H1 (cell line): Measurements from ENCODE around the gene HBA2. TPM values are rescaled to one million over a fixed set of nuclear protein-coding genes. Genes with fewer than 3 reads are reported as not detected.

Source experiments
- CTCF ChIA-PET: fragments of 300-600 bp; sonication (Branson Sonifier 250); formaldehyde crosslinking; loops from one replicate; lab custom pipeline; 2021; ENCODE audit not compliant: partially characterized antibody; lab: Charles Lee
- POLR2A ChIA-PET: fragments of 300-600 bp; sonication (Branson Sonifier 250); formaldehyde crosslinking; loops from one replicate; lab custom pipeline; 2021; ENCODE audit warnings: inconsistent platforms; ENCODE audit not compliant: partially characterized antibody; lab: Charles Lee
- DNase-seq, 2 experiments: peaks; one replicate each; pipeline versions ENCODE4 v3.0.0 to v3.0.0-alpha.2; 2010 to 2022; ENCODE audit warnings: low spot score in 2 of 2, low read depth in 1 of 2, mixed read lengths in 1 of 2
- FAIRE-seq: peaks from 2 replicates; lab custom pipeline; 2011; peaks lifted over from hg19 to GRCh38; lab: Jason Lieb, UNC
- H2AFZ ChIP-seq: 2 replicates; pipeline ENCODE4 v1.8.1; 2012; ENCODE audit warnings: low read length, inconsistent platforms
- H2AK5ac ChIP-seq: 2 replicates; pipeline ENCODE4 v1.6.1; 2013; ENCODE audit warnings: low read depth, low read length
- H2BK120ac ChIP-seq: replicated peaks from 2 replicates; pipeline ENCODE3; 2013; ENCODE audit warnings: low read depth, low read length, inconsistent platforms
- H2BK12ac ChIP-seq: 2 replicates; pipeline ENCODE4 v1.6.1; 2013; ENCODE audit warnings: low read depth, low read length
- H2BK15ac ChIP-seq: 2 replicates; pipeline ENCODE4 v1.6.1; 2013; ENCODE audit warnings: low read length
- H2BK20ac ChIP-seq: 2 replicates; pipeline ENCODE4 v1.6.1; 2013; ENCODE audit warnings: low read length
- H2BK5ac ChIP-seq: 2 replicates; pipeline ENCODE4 v1.6.1; 2013; ENCODE audit warnings: low read depth, low read length
- H3K14ac ChIP-seq: 2 replicates; pipeline ENCODE4 v1.6.1; 2013; ENCODE audit warnings: inconsistent platforms; ENCODE audit not compliant: insufficient read length
- H3K18ac ChIP-seq: 2 replicates; pipeline ENCODE4 v1.6.1; 2013; ENCODE audit warnings: low read length; ENCODE audit errors: extremely low read depth
- H3K23ac ChIP-seq: 2 replicates; pipeline ENCODE4 v1.6.1; 2013; ENCODE audit warnings: inconsistent platforms; ENCODE audit not compliant: insufficient read length
- H3K23me2 ChIP-seq: 2 replicates; pipeline ENCODE4 v1.6.1; 2013; ENCODE audit warnings: low read depth, low read length
- H3K27ac ChIP-seq: 2 replicates; pipeline ENCODE4 v1.6.1; 2011; ENCODE audit warnings: low read depth, low read length, inconsistent platforms
- H3K27me3 ChIP-seq, 4 experiments: replicated peaks in 1 of 4; 1 replicate in 1 of 4; 2 replicates in 3 of 4; pipeline versions ENCODE4 v1.6.1 to v1.8.1; 2011 to 2013; ENCODE audit warnings: low read length in 3 of 4, mild to moderate bottlenecking in 3 of 4, inconsistent platforms in 2 of 4, mixed read lengths in 2 of 4, moderate library complexity in 1 of 4; ENCODE audit not compliant: control insufficient read depth in 3 of 4, insufficient read depth in 3 of 4; ENCODE audit errors: extremely low read depth in 1 of 4
- H3K36me3 ChIP-seq, 4 experiments: 2 replicates each; pipeline versions ENCODE4 v1.6.1 to v1.8.1; 2011 to 2013; ENCODE audit warnings: mild to moderate bottlenecking in 4 of 4, low read length in 3 of 4, moderate library complexity in 2 of 4, control low read depth in 1 of 4, inconsistent platforms in 1 of 4; ENCODE audit not compliant: insufficient read depth in 4 of 4, control insufficient read depth in 2 of 4
- H3K4ac ChIP-seq: replicated peaks from 2 replicates; pipeline ENCODE3; 2013; ENCODE audit warnings: low read length, low read depth, mixed read lengths, inconsistent platforms; ENCODE audit not compliant: insufficient read length
- H3K4me1 ChIP-seq, 4 experiments: replicated peaks in 1 of 4; 1 replicate in 1 of 4; 2 replicates in 3 of 4; pipeline versions ENCODE4 v1.6.1 to v1.8.1; 2011 to 2013; ENCODE audit warnings: low read length in 3 of 4, inconsistent platforms in 2 of 4, mixed read lengths in 1 of 4; ENCODE audit not compliant: insufficient read depth in 4 of 4, control insufficient read depth in 3 of 4
- H3K4me2 ChIP-seq, 2 experiments: 2 replicates each; pipeline versions ENCODE4 v1.6.1 to v1.8.1; 2011 to 2013; ENCODE audit warnings: low read depth in 2 of 2, low read length in 2 of 2, control low read depth in 1 of 2, inconsistent platforms in 1 of 2, mild to moderate bottlenecking in 1 of 2; ENCODE audit not compliant: insufficient read depth in 1 of 2
- H3K4me3 ChIP-seq, 4 experiments: fragments of 200-600, 300-600 bp in 1 of 4; sonication (generic), shearing (Covaris generic), sonication (Bioruptor Twin) in 1 of 4; 2 replicates each; pipeline versions ENCODE4 v1.5.1 to v1.8.1; 2011 to 2016; ENCODE audit warnings: low read length in 4 of 4, low read depth in 3 of 4, control low read depth in 2 of 4, inconsistent platforms in 2 of 4, mild to moderate bottlenecking in 2 of 4, mixed read lengths in 1 of 4, moderate library complexity in 1 of 4; ENCODE audit not compliant: insufficient read depth in 2 of 4; ENCODE audit errors: extremely low read depth in 1 of 4
- H3K56ac ChIP-seq: replicated peaks from 2 replicates; pipeline ENCODE3; 2013; ENCODE audit warnings: low read depth, mild to moderate bottlenecking, mixed read lengths, low read length, inconsistent platforms; ENCODE audit not compliant: insufficient read length
- H3K79me1 ChIP-seq: 2 replicates; pipeline ENCODE4 v1.6.1; 2013; ENCODE audit warnings: low read depth, low read length, control low read depth
- H3K79me2 ChIP-seq, 2 experiments: 2 replicates each; pipeline versions ENCODE4 v1.6.1 to v1.8.1; 2012 to 2013; ENCODE audit warnings: low read length in 2 of 2, mild to moderate bottlenecking in 2 of 2, inconsistent platforms in 1 of 2; ENCODE audit not compliant: insufficient read depth in 2 of 2, control insufficient read depth in 1 of 2
- H3K9ac ChIP-seq, 4 experiments: replicated peaks in 1 of 4; 1 replicate in 1 of 4; 2 replicates in 3 of 4; pipeline versions ENCODE4 v1.6.1 to v1.8.1; 2011 to 2013; ENCODE audit warnings: low read depth in 3 of 4, low read length in 3 of 4, control low read depth in 2 of 4, mild to moderate bottlenecking in 2 of 4, moderate library complexity in 2 of 4, inconsistent platforms in 1 of 4; ENCODE audit errors: extremely low read depth in 1 of 4
- H3K9me3 ChIP-seq, 2 experiments: 2 replicates each; pipeline versions ENCODE4 v1.6.1 to v1.8.1; 2012 to 2013; ENCODE audit warnings: mild to moderate bottlenecking in 2 of 2, moderate library complexity in 2 of 2, control low read depth in 1 of 2, inconsistent platforms in 1 of 2, low read depth in 1 of 2, low read length in 1 of 2, mixed read lengths in 1 of 2; ENCODE audit not compliant: insufficient read depth in 2 of 2
- H4K20me1 ChIP-seq, 2 experiments: replicated peaks in 1 of 2; 2 replicates each; pipeline versions ENCODE3 to v1.8.1; 2011 to 2013; ENCODE audit warnings: inconsistent platforms in 2 of 2, low read length in 2 of 2, mild to moderate bottlenecking in 1 of 2; ENCODE audit not compliant: insufficient read depth in 2 of 2, control insufficient read depth in 1 of 2
- H4K5ac ChIP-seq: 2 replicates; pipeline ENCODE4 v1.6.1; 2013; ENCODE audit warnings: low read length, low read depth, mixed read lengths, inconsistent platforms; ENCODE audit not compliant: insufficient read length
- H4K8ac ChIP-seq: 2 replicates; pipeline ENCODE4 v1.8.0; 2013; ENCODE audit warnings: mild to moderate bottlenecking, moderate library complexity, low read length, inconsistent platforms; ENCODE audit not compliant: insufficient read depth; ENCODE audit errors: extremely low read depth
- H4K91ac ChIP-seq: replicated peaks from 2 replicates; pipeline ENCODE3; 2013; ENCODE audit warnings: low read length, mixed read lengths, inconsistent platforms; ENCODE audit not compliant: insufficient read length
- CHD1 ChIP-seq: IDR thresholded peaks from 2 replicates; pipeline ENCODE4 v1.6.1; 2012; ENCODE audit warnings: low read depth, low read length, improper control_type of control experiment
- CHD2 ChIP-seq: IDR thresholded peaks from 2 replicates; pipeline ENCODE4 v1.6.1; 2012; ENCODE audit warnings: low read length, improper control_type of control experiment
- CTBP2 ChIP-seq: IDR thresholded peaks from 2 replicates; pipeline ENCODE4 v1.7.0; 2011; ENCODE audit warnings: borderline replicate concordance, mild to moderate bottlenecking, moderate library complexity, mixed read lengths, low read length; ENCODE audit not compliant: insufficient read depth, insufficient read length
- NANOG ChIP-seq: IDR thresholded peaks from 2 replicates; pipeline ENCODE4 v1.6.1; 2011; ENCODE audit warnings: low read length, low read depth, mild to moderate bottlenecking, inconsistent platforms; ENCODE audit not compliant: insufficient read depth, poor library complexity, severe bottlenecking
- PHF8 ChIP-seq: fragments of 200-600 bp; sonication (generic); conservative IDR thresholded peaks from 2 replicates; pipeline ENCODE4 v1.7.1; 2012; ENCODE audit warnings: low read depth, mild to moderate bottlenecking, inconsistent platforms, low read length, moderate library complexity
- POLR2AphosphoS5 ChIP-seq: IDR thresholded peaks from 2 replicates; pipeline ENCODE4 v1.6.1; 2011; ENCODE audit warnings: low read depth, low read length
- RFX5 ChIP-seq: IDR thresholded peaks from 2 replicates; pipeline ENCODE4 v1.6.1; 2011; ENCODE audit warnings: low read depth, low read length, improper control_type of control experiment, borderline replicate concordance
- RNF2 ChIP-seq: fragments of 200-900, 300-1000 bp; sonication (generic); IDR thresholded peaks from 2 replicates; pipeline ENCODE4 v1.7.1; 2016; ENCODE audit warnings: borderline replicate concordance, low read depth, mild to moderate bottlenecking, antibody characterized with exemption, low read length; ENCODE audit not compliant: poor library complexity, severe bottlenecking; ENCODE audit errors: missing control alignments
- SP2 ChIP-seq: IDR thresholded peaks from 2 replicates; pipeline ENCODE4 v1.6.1; 2012; ENCODE audit warnings: mild to moderate bottlenecking, low read length, inconsistent platforms
- ZNF274 ChIP-seq: IDR thresholded peaks from 2 replicates; pipeline ENCODE4 v1.7.0; 2012; ENCODE audit warnings: low read length, borderline replicate concordance; ENCODE audit errors: extremely low read depth
- WGBS, 2 experiments: shearing (Covaris generic) in 1 of 2; methylation state at CpG; one replicate each; pipeline versions ENCODE4 v1.1.6 to v1.1.7; 2013 to 2015; ENCODE audit warnings: low lambda C conversion rate in 2 of 2, mixed read lengths in 2 of 2, inconsistent platforms in 1 of 2, low coverage in 1 of 2, missing lambda C conversion rate in 1 of 2; ENCODE audit not compliant: insufficient replicate concordance in 2 of 2, insufficient coverage in 1 of 2, insufficient read length in 1 of 2; ENCODE audit errors: extremely low coverage in 1 of 2, missing lambda C conversion rate in 1 of 2; 5-methylcytosine and 5-hydroxymethylcytosine counted together
- polyA plus RNA-seq, 7 experiments: library from polyadenylated mRNA; depleted of rRNA in 3 of 7; stranded (reverse) in 5 of 7; unstranded in 2 of 7; fragments of >200 nt in 5 of 7; fragments of 200-250 nt in 2 of 7; gene quantifications; 1 replicate in 5 of 7; 2 replicates in 1 of 7; 4 replicates in 1 of 7; pipeline versions ENCODE4 v1.2.1 to v1.2.3, GENCODE V29; 2011 to 2013; ENCODE audit warnings: missing spikeins in 2 of 7, mixed read lengths in 2 of 7
- total RNA-seq: library from RNA; stranded (reverse); fragmentation: NEBNext Ultra II Directional; extraction: Animal tissue kit (Norgen Biotek cat#: 25700); gene quantifications from 2 replicates; pipeline ENCODE4 v1.2.1, GENCODE V29; 2021

Gene HBA2
- total and polyA plus RNA-seq, 2 of the 8 experiments (the other 6 are each of a cell fraction or from before 2014, with no cell fraction given) = 6.1 TPM; not detected in 1

DNA sequence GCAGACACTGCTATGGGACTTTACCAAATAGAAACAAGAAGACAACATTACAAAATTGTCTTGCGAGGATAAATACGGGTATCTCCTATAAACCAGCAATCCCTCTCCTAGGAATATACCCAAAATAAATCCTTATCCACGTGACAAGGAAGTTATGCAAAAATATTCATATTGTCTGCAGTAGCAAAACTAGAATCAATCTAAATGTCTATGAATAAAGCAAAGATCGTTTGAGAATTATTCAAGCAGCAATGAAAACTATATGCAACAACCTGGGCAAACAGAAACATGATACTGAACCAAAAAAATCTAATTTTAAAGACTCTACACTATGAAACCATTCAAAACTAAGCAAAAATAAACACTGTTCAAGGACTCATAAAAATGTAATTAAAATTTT is 47.3 kb downstream of the HBA2 start:
- Histone ChIP-seq H3K4me3 (no peak overlapping the region), H3K4me1 (no peaks in the 10 kb centered on the region), H3K23me2 (no peaks in the 10 kb centered on the region; the same call in 1 of the 2 replicates), H3K9ac (no peak overlapping the region), H3K56ac (no peak overlapping the region), H2AFZ (no peak overlapping the region), H2AK5ac (no peak overlapping the region), H4K91ac (no peak overlapping the region)
- TF ChIP-seq CHD1 (no peak), NANOG (no peak), CTBP2 (no peak), ZNF274 (no peak), SP2 (no peak), POLR2AphosphoS5 (no peak), PHF8 (no peak), RNF2 (no peak), RFX5 (no peak), CHD2 (no peak)
- TF ChIP-seq, all 59 proteins: peak for 0
- Histone ChIP-seq H2BK20ac (no peak overlapping the region), H3K9me3 (no peaks in the 10 kb centered on the region), H4K20me1 (peaks cover 9 to 14% of the 10 kb centered on the region in 2 experiments), H3K18ac (no peak overlapping the region), H3K27ac (no peak overlapping the region), H3K4me2 (no peak overlapping the region), H2BK120ac (no peak overlapping the region), H3K36me3 (peaks cover 22 to 67% (median 48%) of the 10 kb centered on the region in 4 experiments), H3K23ac (no peak overlapping the region), H3K14ac (no peak overlapping the region), H3K79me2 (peaks cover 2 to 70% of the 10 kb centered on the region in 2 experiments), H4K8ac (no peak overlapping the region), H2BK15ac (no peak overlapping the region), H4K5ac (no peak overlapping the region), H3K79me1 (no peaks in the 10 kb centered on the region; the same call in 1 of the 2 replicates), H2BK12ac (no peak overlapping the region), H3K27me3 (no peaks in the 10 kb centered on the region), H2BK5ac (no peak overlapping the region), H3K4ac (no peak overlapping the region)
- FAIRE-seq = no peak
- POLR2A ChIA-PET = interaction anchor here (1.7 to 34.3 kb wide), 3 partner anchors 5 to 16 kb away, joined by 4 to 348 read pairs (median 348); partner anchors contain the start of gene LUC7L
- no peak for DNase-seq
- CTCF ChIA-PET = interaction anchor here (1.5 to 1.6 kb wide), 2 partner anchors 10 to 29 kb away, joined by 3 to 4 read pairs; no protein-coding TSS in a partner anchor
- WGBS, 2 experiments = 95% methylated on average over 4 of the region's 4 CpGs; no CpG with 5 or more reads in 1 of the 2 experiments
